Astrocyte (in vitro differentiated cells and primary cell): ENCODE measurements around the gene USP1.

ENCODE experiments used
- EZH2 ChIP-seq: IDR thresholded peaks from 2 replicates; pipeline ENCODE4 v1.6.1; 2012; ENCODE audit warnings: mild to moderate bottlenecking, low read length, inconsistent platforms; ENCODE audit not compliant: insufficient read depth
- TF ChIP-seq, protein P1 (sequence below): IDR thresholded peaks from 2 replicates; pipeline ENCODE4 v1.5.1; 2011; ENCODE audit warnings: low read depth, mild to moderate bottlenecking, inconsistent platforms, low read length, moderate library complexity; ENCODE audit not compliant: insufficient read depth

DNA sequence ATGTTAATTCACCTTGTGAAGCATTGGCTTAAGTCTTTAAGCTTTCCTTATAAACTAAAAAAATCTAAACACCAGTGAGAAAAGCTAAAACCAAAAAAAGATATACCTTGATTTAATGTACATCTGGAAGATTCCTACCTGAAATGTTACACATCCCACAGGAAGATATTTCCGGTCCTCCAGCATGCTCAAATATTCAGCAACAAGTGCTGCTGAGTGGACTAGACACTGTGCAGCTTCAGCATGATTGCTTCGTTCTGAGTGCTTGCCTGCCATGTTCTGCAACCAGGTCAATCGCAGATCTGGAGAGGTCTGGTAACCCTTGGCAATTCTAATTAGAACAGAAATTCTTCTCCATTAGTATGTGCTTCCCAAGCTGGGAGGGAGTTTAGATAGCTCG is 57.3 kb downstream of the USP1 start:
- TF ChIP-seq, protein P1, sequence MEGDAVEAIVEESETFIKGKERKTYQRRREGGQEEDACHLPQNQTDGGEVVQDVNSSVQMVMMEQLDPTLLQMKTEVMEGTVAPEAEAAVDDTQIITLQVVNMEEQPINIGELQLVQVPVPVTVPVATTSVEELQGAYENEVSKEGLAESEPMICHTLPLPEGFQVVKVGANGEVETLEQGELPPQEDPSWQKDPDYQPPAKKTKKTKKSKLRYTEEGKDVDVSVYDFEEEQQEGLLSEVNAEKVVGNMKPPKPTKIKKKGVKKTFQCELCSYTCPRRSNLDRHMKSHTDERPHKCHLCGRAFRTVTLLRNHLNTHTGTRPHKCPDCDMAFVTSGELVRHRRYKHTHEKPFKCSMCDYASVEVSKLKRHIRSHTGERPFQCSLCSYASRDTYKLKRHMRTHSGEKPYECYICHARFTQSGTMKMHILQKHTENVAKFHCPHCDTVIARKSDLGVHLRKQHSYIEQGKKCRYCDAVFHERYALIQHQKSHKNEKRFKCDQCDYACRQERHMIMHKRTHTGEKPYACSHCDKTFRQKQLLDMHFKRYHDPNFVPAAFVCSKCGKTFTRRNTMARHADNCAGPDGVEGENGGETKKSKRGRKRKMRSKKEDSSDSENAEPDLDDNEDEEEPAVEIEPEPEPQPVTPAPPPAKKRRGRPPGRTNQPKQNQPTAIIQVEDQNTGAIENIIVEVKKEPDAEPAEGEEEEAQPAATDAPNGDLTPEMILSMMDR = no peak
- no peak for TF ChIP-seq EZH2
